H1 (cell line): Measurements from ENCODE around the gene EFR3B.
"Not testable (repeated sequence)": the region's sequence is repeated elsewhere in the genome, so short reads cannot be mapped to it uniquely, and the experiment has no call there.

Experiments used
- EZH2 ChIP-seq: fragments of 200-600 bp; sonication (generic); IDR thresholded peaks from 2 replicates; pipeline ENCODE4 v1.7.1; 2012; ENCODE audit warnings: low read depth, mild to moderate bottlenecking, moderate library complexity, low read length, inconsistent platforms; ENCODE audit not compliant: severe bottlenecking
- KDM1A ChIP-seq: fragments of 200-600, 300-600 bp; sonication (generic); IDR thresholded peaks from 2 replicates; pipeline ENCODE4 v1.7.1; 2016; ENCODE audit warnings: mild to moderate bottlenecking, low read length, borderline replicate concordance
- POLR2AphosphoS5 ChIP-seq: IDR thresholded peaks from 2 replicates; pipeline ENCODE4 v1.6.1; 2011; ENCODE audit warnings: low read depth, low read length
- TF ChIP-seq, protein P1 (sequence below), 3 experiments: IDR thresholded peaks; 1 replicate in 2 of 3; 2 replicates in 1 of 3; pipeline versions ENCODE4 v1.5.1 to v1.6.1; 2011; ENCODE audit warnings: low read length in 3 of 3, mild to moderate bottlenecking in 3 of 3, inconsistent platforms in 2 of 3, low read depth in 1 of 3, moderate library complexity in 1 of 3; ENCODE audit not compliant: insufficient read depth in 1 of 3; ENCODE audit errors: control extremely low read depth in 1 of 3

DNA sequence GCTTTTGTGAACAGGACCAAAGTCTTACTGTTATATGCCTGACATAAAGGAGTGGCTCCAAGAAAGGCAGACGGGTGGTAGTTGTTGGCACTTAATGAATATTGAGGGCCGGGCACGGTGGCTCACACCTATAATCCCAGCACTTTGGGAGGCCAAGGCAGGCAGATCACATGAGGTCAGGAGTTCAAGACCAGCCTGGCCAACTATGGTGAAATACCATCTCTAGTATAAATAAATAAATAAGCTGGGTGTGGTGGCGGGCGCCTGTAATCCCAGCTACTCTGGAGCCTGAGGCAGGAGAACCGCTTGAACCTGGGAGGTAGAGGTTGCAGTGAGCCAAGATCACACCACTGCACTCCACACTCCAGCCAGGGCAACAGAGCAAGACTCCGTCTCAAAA is 120.2 kb downstream of the EFR3B start:
- TF ChIP-seq POLR2AphosphoS5, KDM1A, EZH2: not testable (repeated sequence)
- TF ChIP-seq, protein P1, sequence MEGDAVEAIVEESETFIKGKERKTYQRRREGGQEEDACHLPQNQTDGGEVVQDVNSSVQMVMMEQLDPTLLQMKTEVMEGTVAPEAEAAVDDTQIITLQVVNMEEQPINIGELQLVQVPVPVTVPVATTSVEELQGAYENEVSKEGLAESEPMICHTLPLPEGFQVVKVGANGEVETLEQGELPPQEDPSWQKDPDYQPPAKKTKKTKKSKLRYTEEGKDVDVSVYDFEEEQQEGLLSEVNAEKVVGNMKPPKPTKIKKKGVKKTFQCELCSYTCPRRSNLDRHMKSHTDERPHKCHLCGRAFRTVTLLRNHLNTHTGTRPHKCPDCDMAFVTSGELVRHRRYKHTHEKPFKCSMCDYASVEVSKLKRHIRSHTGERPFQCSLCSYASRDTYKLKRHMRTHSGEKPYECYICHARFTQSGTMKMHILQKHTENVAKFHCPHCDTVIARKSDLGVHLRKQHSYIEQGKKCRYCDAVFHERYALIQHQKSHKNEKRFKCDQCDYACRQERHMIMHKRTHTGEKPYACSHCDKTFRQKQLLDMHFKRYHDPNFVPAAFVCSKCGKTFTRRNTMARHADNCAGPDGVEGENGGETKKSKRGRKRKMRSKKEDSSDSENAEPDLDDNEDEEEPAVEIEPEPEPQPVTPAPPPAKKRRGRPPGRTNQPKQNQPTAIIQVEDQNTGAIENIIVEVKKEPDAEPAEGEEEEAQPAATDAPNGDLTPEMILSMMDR (IDR thresholded peaks at IDR 0.05; ENCODE audit: control extremely low read depth in 1 of 3, insufficient read depth in 1 of 3, low read depth in 1 of 3, low read length in 3 of 3) = not testable (repeated sequence)
